Measurements from ENCODE around the gene DYRK1B. TPM values are rescaled to one million over a fixed set of nuclear protein-coding genes. Genes with fewer than 3 reads are reported as not detected.

Gene DYRK1B
- 12.2 to 14.0 TPM (median 13.2 TPM) in 3 replicates for total RNA-seq (2021)
- percentile 54 among the genes with signal in this experiment for Bru-seq, nascent RNA
- long read RNA-seq, experiment 1, transcript DYRK1B-201 (11 exons, 2,535 nt), result major isoform, 16 of 27 reads
- long read RNA-seq, experiment 1, partial matches to known transcripts, result 3 of 27 reads
- long read RNA-seq, experiment 1, other reads (novel, unspliced or antisense), result 2 of 27 reads
- long read RNA-seq, experiment 2, partial matches to known transcripts, result 9 of 18 reads
- long read RNA-seq, experiment 2, other reads (novel, unspliced or antisense), result 3 of 18 reads
- long read RNA-seq, experiment 3, result 0 reads

DNA sequence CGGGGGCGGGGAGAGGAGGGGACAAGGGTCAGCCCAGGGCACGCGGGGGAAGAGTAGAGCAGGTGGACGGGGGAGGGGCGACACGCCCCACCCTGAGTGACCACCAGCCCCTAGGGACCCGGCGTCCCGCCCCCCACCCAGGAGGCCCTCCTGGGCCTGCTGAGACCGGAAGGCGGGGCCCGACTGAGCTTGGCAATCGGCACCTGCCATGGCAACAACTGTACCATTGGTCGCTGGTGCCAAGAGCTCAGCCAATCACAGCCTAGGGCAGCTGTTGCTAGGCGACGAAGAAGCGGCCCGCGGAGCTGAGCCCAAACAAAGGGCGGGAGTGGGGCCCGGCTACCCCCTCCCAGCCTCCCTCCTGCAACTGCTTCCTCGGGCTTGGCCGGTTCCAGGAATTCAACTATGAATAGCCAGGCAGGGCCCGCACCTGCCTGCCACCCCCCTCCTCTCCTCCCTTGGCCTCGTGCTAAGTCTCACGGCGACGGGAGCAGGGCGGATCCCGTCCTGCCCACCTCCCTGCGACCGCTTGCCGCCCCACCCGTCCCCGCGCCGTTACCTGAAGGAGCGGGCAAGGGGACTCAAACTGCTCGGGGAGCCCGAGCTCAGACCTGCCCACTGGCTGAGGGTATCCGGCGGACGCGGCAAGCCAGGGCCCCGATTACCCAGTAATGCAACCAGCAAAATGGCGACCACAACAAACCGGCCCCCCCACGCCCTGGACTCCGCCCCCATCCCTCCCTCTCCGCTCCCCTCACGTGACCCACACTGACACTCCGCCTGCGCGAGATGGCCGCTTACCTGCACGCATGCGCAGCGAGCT, at the start of gene DYRK1B:
Gene DYRK1B, minus strand, starts transcription at position 699 of the 823 bp plus-strand sequence. CDS start 2,295 bp downstream, outside the sequence.
- ChIA-PET POLR2A (interaction anchor here (0.6 to 2.1 kb wide), 7 partner anchors 9 to 327 kb away, joined by 3 to 14 read pairs (median 3); partner anchors contain the start of gene FBL), CTCF (interaction anchor here (0.5 to 2.1 kb wide), 18 partner anchors 9 to 715 kb away, joined by 3 to 22 read pairs (median 4); partner anchors contain the start of genes FBL, PSMC4 and TTC9B)
- no peaks in the 10 kb centered on the region for H3K9me3 Mint-ChIP-seq
- ATAC-seq (peak; percentile 91), DNase-seq (ENCODE audit: low spot score) (peak; percentile 96)
- H3K4me3 Mint-ChIP-seq, result peak within 1 kb of the TSS; percentile 72
- peak within 1 kb of the TSS; percentile 98 for H3K27ac Mint-ChIP-seq
- H3K27me3 Mint-ChIP-seq (ENCODE audit: low read depth), result no peaks in the 10 kb centered on the region
- peaks cover 55% of the 10 kb centered on the region for H3K36me3 Mint-ChIP-seq
- peaks cover 13% of the 10 kb centered on the region for H3K4me1 Mint-ChIP-seq
- TF ChIP-seq, protein P1, sequence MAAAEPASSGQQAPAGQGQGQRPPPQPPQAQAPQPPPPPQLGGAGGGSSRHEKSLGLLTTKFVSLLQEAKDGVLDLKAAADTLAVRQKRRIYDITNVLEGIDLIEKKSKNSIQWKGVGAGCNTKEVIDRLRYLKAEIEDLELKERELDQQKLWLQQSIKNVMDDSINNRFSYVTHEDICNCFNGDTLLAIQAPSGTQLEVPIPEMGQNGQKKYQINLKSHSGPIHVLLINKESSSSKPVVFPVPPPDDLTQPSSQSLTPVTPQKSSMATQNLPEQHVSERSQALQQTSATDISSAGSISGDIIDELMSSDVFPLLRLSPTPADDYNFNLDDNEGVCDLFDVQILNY (CRISPR knock-in tag; IDR thresholded peaks at IDR 0.05), result 0 out of 2 replicates have a peak, but pooled peaks have one; percentile 16
- TF ChIP-seq SP1 (CRISPR knock-in tag; conservative IDR thresholded peaks at IDR 0.05) (peak; percentile 53), ATF1 (CRISPR knock-in tag; IDR thresholded peaks at IDR 0.05) (no peak), FOXJ3 (CRISPR knock-in tag; IDR thresholded peaks at IDR 0.05; ENCODE audit: borderline replicate concordance) (no peak), SOX15 (CRISPR knock-in tag; IDR thresholded peaks at IDR 0.05) (no peak), CBFB (CRISPR knock-in tag; IDR thresholded peaks at IDR 0.05; ENCODE audit: low read depth) (0 out of 2 replicates have a peak, but pooled peaks have one; percentile 41), ETV6 (CRISPR knock-in tag; IDR thresholded peaks at IDR 0.05) (0 out of 2 replicates have a peak, but pooled peaks have one; percentile 42), ZNF232 (CRISPR knock-in tag; IDR thresholded peaks at IDR 0.05) (peak; percentile 78; the same call in 1 of the 2 replicates), NFYB (CRISPR knock-in tag; conservative IDR thresholded peaks at IDR 0.05; ENCODE audit: low read depth) (peak; percentile 95), NFATC4 (CRISPR knock-in tag; IDR thresholded peaks at IDR 0.05) (peak; percentile 56; the same call in 1 of the 2 replicates), ESRRA (CRISPR knock-in tag; IDR thresholded peaks at IDR 0.05; ENCODE audit: borderline replicate concordance) (no peak), FOXP1 (CRISPR knock-in tag; IDR thresholded peaks at IDR 0.05; ENCODE audit: borderline replicate concordance) (0 out of 2 replicates have a peak, but pooled peaks have one; percentile 34), SMAD4 (CRISPR knock-in tag; IDR thresholded peaks at IDR 0.05) (no peak), JAZF1 (CRISPR knock-in tag; IDR thresholded peaks at IDR 0.05) (no peak), MXD4 (CRISPR knock-in tag; IDR thresholded peaks at IDR 0.05; ENCODE audit: borderline replicate concordance) (no peak), GRHL2 (CRISPR knock-in tag; IDR thresholded peaks at IDR 0.05; ENCODE audit: insufficient replicate concordance, severe bottlenecking) (no peak)
- TF ChIP-seq, protein P2, sequence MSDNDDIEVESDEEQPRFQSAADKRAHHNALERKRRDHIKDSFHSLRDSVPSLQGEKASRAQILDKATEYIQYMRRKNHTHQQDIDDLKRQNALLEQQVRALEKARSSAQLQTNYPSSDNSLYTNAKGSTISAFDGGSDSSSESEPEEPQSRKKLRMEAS (CRISPR knock-in tag; IDR thresholded peaks at IDR 0.05), result no peak; the same call in 1 of the 2 replicates
- TF ChIP-seq, protein P3, sequence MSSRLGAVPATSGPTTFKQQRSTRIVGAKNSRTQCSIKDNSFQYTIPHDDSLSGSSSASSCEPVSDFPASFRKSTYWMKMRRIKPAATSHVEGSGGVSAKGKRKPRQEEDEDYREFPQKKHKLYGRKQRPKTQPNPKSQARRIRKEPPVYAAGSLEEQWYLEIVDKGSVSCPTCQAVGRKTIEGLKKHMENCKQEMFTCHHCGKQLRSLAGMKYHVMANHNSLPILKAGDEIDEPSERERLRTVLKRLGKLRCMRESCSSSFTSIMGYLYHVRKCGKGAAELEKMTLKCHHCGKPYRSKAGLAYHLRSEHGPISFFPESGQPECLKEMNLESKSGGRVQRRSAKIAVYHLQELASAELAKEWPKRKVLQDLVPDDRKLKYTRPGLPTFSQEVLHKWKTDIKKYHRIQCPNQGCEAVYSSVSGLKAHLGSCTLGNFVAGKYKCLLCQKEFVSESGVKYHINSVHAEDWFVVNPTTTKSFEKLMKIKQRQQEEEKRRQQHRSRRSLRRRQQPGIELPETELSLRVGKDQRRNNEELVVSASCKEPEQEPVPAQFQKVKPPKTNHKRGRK (CRISPR knock-in tag; IDR thresholded peaks at IDR 0.05; ENCODE audit: borderline replicate concordance), result no peak
- TF ChIP-seq, protein P4, sequence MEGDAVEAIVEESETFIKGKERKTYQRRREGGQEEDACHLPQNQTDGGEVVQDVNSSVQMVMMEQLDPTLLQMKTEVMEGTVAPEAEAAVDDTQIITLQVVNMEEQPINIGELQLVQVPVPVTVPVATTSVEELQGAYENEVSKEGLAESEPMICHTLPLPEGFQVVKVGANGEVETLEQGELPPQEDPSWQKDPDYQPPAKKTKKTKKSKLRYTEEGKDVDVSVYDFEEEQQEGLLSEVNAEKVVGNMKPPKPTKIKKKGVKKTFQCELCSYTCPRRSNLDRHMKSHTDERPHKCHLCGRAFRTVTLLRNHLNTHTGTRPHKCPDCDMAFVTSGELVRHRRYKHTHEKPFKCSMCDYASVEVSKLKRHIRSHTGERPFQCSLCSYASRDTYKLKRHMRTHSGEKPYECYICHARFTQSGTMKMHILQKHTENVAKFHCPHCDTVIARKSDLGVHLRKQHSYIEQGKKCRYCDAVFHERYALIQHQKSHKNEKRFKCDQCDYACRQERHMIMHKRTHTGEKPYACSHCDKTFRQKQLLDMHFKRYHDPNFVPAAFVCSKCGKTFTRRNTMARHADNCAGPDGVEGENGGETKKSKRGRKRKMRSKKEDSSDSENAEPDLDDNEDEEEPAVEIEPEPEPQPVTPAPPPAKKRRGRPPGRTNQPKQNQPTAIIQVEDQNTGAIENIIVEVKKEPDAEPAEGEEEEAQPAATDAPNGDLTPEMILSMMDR (IDR thresholded peaks at IDR 0.05), result no peak
- TF ChIP-seq, protein P5, sequence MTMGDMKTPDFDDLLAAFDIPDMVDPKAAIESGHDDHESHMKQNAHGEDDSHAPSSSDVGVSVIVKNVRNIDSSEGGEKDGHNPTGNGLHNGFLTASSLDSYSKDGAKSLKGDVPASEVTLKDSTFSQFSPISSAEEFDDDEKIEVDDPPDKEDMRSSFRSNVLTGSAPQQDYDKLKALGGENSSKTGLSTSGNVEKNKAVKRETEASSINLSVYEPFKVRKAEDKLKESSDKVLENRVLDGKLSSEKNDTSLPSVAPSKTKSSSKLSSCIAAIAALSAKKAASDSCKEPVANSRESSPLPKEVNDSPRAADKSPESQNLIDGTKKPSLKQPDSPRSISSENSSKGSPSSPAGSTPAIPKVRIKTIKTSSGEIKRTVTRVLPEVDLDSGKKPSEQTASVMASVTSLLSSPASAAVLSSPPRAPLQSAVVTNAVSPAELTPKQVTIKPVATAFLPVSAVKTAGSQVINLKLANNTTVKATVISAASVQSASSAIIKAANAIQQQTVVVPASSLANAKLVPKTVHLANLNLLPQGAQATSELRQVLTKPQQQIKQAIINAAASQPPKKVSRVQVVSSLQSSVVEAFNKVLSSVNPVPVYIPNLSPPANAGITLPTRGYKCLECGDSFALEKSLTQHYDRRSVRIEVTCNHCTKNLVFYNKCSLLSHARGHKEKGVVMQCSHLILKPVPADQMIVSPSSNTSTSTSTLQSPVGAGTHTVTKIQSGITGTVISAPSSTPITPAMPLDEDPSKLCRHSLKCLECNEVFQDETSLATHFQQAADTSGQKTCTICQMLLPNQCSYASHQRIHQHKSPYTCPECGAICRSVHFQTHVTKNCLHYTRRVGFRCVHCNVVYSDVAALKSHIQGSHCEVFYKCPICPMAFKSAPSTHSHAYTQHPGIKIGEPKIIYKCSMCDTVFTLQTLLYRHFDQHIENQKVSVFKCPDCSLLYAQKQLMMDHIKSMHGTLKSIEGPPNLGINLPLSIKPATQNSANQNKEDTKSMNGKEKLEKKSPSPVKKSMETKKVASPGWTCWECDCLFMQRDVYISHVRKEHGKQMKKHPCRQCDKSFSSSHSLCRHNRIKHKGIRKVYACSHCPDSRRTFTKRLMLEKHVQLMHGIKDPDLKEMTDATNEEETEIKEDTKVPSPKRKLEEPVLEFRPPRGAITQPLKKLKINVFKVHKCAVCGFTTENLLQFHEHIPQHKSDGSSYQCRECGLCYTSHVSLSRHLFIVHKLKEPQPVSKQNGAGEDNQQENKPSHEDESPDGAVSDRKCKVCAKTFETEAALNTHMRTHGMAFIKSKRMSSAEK (CRISPR knock-in tag; IDR thresholded peaks at IDR 0.05; ENCODE audit: borderline replicate concordance), result 0 out of 2 replicates have a peak, but pooled peaks have one; percentile 83
- TF ChIP-seq, protein P6, sequence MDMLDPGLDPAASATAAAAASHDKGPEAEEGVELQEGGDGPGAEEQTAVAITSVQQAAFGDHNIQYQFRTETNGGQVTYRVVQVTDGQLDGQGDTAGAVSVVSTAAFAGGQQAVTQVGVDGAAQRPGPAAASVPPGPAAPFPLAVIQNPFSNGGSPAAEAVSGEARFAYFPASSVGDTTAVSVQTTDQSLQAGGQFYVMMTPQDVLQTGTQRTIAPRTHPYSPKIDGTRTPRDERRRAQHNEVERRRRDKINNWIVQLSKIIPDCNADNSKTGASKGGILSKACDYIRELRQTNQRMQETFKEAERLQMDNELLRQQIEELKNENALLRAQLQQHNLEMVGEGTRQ (CRISPR knock-in tag; IDR thresholded peaks at IDR 0.05), result peak; percentile 99

All from WTC11 (cell line).